WERI-Rb-1 (cell line): Measurements from ENCODE around the gene FBXO22.

Experiments used
- DNase-seq: peaks from one replicate; pipeline ENCODE4 v3.0.0-alpha.2; 2020
- H3K27ac ChIP-seq: fragments of 250-450 bp; sonication (Bioruptor Pico); 2 replicates; pipeline ENCODE4 v1.5.1; 2020; ENCODE audit warnings: mild to moderate bottlenecking, moderate library complexity
- H3K27me3 ChIP-seq: fragments of 250-450 bp; sonication (Bioruptor Pico); 2 replicates; pipeline ENCODE4 v1.5.1; 2021; ENCODE audit warnings: mild to moderate bottlenecking, low read depth, moderate library complexity; ENCODE audit not compliant: insufficient read depth, severe bottlenecking
- H3K36me3 ChIP-seq: fragments of 250-450 bp; sonication (Bioruptor Pico); 2 replicates; pipeline ENCODE4 v1.5.1; 2020; ENCODE audit warnings: mild to moderate bottlenecking, moderate library complexity
- H3K4me3 ChIP-seq: 2 replicates; pipeline ENCODE4 v1.5.1; 2011; ENCODE audit warnings: low read depth, mild to moderate bottlenecking, control low read depth, low read length
- H3K9me3 ChIP-seq: fragments of 250-450 bp; sonication (Bioruptor Pico); 2 replicates; pipeline ENCODE4 v1.5.1; 2021; ENCODE audit warnings: mild to moderate bottlenecking, moderate library complexity; ENCODE audit not compliant: severe bottlenecking
- TF ChIP-seq, protein P1 (sequence below): IDR thresholded peaks from 2 replicates; pipeline ENCODE4 v1.5.1; 2011; ENCODE audit warnings: low read depth, mild to moderate bottlenecking, control low read depth, inconsistent platforms, low read length

Gene FBXO22

DNA sequence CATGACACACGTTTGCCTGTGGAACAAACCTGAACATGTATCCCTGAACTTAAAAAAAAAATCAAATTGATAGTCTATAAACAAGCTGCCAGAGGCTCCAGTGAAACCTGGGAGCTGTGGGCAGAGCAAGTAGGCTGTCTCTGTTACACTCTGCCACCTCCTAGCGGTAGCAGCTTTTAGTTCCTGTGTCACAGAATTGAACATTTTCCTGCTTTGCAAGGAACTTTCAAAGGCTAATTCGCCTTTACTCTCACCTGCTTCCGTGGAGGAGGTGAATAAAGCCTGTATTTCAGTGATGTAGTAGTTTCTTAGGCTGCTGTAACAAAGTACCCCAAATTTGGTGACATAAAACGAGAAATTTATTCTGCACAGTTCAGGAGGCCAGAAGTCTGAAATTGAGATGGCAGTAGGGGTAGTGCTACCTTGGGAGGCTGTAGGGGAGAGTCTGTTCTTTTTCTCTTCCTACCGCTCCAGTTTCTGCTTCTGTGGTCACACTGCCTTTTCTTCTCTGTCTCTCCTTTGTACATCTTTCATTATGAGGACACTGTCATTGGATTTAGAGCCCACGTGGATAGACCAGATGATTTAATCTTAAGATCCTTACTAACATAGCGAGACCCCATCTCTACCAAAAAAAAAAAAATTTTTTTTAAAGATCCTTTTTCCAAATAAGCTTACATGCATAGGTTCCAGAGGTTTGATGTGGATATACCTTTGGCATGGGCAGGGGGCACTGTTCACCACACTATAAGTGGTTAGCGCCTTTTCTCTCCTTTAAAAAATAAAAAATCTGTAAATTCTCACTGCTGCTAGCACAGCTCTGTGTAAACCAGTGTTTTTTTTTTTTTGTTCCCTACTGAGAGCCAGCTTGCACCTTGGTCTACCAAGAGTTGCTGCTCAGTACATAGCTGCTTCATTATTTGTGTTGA, 25.3 kb downstream of the FBXO22 start:
- H3K27ac ChIP-seq = no peak overlapping the region
- H3K27me3 ChIP-seq = no peaks in the 10 kb centered on the region
- TF ChIP-seq, protein P1, sequence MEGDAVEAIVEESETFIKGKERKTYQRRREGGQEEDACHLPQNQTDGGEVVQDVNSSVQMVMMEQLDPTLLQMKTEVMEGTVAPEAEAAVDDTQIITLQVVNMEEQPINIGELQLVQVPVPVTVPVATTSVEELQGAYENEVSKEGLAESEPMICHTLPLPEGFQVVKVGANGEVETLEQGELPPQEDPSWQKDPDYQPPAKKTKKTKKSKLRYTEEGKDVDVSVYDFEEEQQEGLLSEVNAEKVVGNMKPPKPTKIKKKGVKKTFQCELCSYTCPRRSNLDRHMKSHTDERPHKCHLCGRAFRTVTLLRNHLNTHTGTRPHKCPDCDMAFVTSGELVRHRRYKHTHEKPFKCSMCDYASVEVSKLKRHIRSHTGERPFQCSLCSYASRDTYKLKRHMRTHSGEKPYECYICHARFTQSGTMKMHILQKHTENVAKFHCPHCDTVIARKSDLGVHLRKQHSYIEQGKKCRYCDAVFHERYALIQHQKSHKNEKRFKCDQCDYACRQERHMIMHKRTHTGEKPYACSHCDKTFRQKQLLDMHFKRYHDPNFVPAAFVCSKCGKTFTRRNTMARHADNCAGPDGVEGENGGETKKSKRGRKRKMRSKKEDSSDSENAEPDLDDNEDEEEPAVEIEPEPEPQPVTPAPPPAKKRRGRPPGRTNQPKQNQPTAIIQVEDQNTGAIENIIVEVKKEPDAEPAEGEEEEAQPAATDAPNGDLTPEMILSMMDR = peak; percentile 17; the same call in 1 of the 2 replicates
- peaks cover 76% of the 10 kb centered on the region for H3K36me3 ChIP-seq
- no peaks in the 10 kb centered on the region for H3K9me3 ChIP-seq
- no peak overlapping the region for H3K4me3 ChIP-seq
- DNase-seq = peak; percentile 13

GRCh38 chr15:75929799-75930565, 26.3 kb downstream of the FBXO22 start:
- no peaks in the 10 kb centered on the region for H3K27me3 ChIP-seq
- H3K9me3 ChIP-seq = no peaks in the 10 kb centered on the region
- TF ChIP-seq, protein P1 = no peak
- H3K36me3 ChIP-seq = peaks cover 82% of the 10 kb centered on the region
- no peak overlapping the region for H3K27ac ChIP-seq
- DNase-seq = no peak
- H3K4me3 ChIP-seq = no peak overlapping the region

DNA sequence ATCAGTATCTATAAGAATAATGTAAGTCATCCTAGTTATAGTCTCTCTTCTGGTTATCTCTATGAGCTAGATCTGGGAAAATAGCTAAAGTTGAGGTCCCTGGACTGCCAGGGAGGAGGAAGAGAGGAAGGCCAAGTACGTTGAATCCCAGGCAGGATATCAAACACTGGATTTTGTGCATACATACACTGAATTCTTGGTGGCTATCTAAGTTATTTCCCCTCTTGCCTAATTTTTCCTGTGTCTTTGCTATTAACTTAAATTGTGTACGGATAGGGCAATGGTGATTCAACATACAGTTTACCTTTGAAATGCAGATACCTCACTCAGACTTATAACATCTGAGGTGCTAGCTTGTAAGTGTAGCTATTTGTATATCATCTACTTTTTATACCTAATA, 27.2 kb downstream of the FBXO22 start:
- no peak for DNase-seq
- peaks cover 89% of the 10 kb centered on the region for H3K36me3 ChIP-seq
- no peaks in the 10 kb centered on the region for H3K9me3 ChIP-seq
- H3K27me3 ChIP-seq = no peaks in the 10 kb centered on the region
- H3K4me3 ChIP-seq = no peak overlapping the region
- no peak overlapping the region for H3K27ac ChIP-seq
- TF ChIP-seq, protein P1 = no peak

GRCh38 chr15:75942464-75942863, 38.8 kb downstream of the FBXO22 start:
- TF ChIP-seq, protein P1 = no peak
- Histone ChIP-seq H3K9me3 (no peaks in the 10 kb centered on the region), H3K27ac (no peak overlapping the region), H3K36me3 (peaks cover 6% of the 10 kb centered on the region), H3K4me3 (no peak overlapping the region), H3K27me3 (no peaks in the 10 kb centered on the region)
- no peak for DNase-seq

GRCh38 chr15:75943246-75943645, 39.6 kb downstream of the FBXO22 start:
- H3K27me3 ChIP-seq = no peaks in the 10 kb centered on the region
- no peak overlapping the region for H3K27ac ChIP-seq
- peaks cover 2% of the 10 kb centered on the region for H3K36me3 ChIP-seq
- H3K4me3 ChIP-seq = no peak overlapping the region
- TF ChIP-seq, protein P1 = no peak
- no peaks in the 10 kb centered on the region for H3K9me3 ChIP-seq
- no peak for DNase-seq
